A172 (cell line): ENCODE data around the gene TMEM187. TPM values are rescaled to one million over a fixed set of nuclear protein-coding genes. Genes with fewer than 3 reads are reported as not detected.

Source experiments
- DNase-seq: peaks from one replicate; pipeline ENCODE4 v3.0.0-alpha.2; 2015; ENCODE audit warnings: low spot score
- total RNA-seq: library from RNA; depleted of rRNA; stranded (reverse); fragments of >200 nt; shearing (Covaris generic); gene quantifications from 2 replicates; pipeline ENCODE4 v1.2.3, GENCODE V29; 2014

TMEM187 gene
- total RNA-seq, 1 experiment from 2014 or later = 9.6 TPM

DNA sequence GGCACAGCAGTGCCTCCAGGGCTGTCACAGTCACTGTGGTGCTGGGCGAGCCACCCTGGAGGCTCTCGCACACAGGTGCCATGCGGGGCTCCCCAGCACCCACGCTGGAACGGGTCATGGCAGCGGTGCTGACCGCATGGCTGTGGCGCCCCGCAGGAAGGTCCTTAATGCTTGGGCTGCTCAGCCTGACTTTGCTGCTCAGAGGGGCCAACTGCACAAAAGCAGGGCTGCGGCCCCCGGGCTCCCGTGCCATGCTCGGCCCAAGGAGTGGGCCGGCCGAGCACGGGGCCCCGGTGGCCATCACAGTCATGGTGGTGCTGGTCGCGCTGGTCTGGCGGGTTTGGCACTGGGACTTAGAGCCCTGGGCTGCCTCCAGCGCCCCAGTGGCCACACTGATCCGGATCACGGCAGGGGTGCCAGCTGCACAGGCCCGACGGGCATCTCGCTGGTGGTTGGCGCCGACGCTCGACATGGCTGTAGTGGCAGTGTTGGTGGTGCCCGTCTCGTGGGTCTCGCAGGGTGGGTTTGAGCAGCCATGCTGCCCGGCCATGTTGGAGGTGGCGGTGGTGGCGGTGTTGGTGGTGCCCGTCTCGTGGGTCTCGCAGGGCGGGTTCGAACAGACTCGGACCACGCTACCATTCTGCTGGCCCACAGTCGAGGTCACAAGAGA lies 17.9 kb upstream of the TMEM187 start:
- DNase-seq = no peak

DNA sequence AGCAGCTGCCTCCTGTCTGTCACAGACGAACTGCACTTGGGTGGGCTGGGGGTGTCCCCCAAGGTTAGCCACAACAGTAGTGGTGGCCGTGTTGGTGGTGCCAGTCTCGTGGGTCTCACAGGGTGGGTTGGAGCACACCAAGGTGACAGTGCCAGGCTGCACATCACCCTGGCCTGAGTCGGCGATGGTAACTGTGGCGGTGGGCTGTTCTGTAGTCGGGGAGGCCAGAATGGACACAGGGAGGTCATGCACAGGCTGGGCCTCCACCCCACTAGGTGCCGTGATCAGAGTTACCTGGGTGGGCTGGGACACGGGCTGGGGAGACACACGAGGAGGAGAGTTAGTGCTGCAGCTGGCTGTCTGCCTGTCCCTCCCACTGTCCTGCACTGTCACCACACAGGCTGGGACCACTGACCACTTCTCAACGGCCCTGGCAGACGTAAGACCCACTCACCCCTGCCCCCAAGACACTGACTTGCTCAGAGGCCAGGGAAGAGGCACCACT lies 17.3 kb upstream of the TMEM187 start:
- no peak for DNase-seq

DNA sequence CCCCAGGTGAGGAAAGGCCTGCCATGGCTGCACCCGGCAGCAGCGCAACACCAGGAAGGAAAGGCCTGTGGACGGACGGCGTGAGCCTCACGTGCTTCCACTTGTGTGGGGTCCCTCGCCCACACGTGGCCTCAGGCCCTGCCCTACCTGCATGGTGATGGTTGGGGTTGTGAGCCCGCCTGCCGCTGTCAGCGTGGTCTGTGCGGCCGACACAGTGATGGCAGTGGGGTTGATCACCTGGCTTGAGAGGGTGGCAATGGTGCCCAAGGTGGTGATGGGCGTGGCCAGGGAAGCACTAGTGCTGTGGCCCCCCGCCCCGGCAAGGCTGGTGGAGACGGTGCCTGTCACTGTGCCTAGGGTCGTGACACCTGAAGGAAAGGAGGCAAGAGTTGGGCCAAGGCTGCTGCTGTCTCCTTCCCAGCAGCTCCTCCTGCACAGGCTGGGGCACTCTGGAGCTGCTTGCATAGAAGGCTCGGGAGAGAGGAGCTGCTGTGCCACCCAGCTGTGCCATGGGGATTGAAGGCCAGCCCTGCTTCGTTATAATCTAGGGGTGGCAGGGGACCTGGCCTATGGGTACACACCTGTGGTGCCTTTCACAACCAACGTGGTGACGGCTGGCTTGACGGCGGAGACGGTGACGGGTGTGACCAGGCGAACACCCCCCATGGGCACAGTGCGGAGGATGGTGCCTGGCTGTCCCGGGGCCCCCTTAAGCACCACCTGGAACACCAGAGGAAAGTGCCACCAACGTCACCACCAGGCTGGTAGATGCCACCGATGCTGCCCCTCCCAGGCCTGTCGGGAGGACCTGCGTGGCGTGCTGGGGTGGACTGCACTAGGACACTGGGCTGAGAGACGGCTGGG lies 16.3 kb upstream of the TMEM187 start:
- no peak for DNase-seq

DNA sequence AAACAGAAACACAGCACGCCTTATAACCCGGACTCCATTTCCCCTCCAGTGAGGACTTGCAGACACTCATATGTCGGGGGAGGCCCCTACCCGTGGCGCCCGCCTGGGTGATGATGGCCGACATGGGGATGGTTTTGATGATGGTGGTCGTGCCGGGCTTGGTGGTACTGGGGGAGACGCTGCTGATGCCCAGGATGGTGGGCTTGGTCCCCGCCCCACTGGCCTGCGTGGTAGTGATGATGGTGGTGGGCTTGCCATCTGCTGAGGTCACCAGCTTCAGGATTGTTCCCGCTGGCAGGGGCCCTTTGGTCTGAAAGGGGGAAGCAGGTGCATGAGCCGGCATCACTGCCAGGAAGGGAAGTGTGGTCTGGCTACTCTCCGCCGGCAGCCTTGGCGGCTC lies 15.3 kb upstream of the TMEM187 start:
- DNase-seq = no peak

DNA sequence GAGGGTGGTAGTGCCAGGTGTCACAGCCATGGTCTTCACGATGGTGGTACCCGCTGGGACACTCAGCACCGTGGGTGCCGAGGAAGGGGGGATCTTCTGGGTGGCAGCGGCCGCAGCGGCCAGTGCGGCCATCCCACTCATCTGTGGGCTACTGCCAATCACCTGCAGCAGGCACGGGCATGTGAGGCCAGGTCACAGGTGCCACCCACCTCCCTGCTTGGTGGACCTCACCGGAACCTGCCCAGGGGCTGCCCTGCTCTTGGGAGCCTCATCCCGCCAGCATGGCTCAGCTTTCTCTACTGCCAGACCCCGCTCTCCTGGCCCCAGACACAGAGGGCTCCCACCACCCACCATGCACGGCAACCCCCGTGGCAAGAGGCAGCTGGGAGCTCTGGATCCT lies 13.9 kb upstream of the TMEM187 start:
- no peak for DNase-seq

DNA sequence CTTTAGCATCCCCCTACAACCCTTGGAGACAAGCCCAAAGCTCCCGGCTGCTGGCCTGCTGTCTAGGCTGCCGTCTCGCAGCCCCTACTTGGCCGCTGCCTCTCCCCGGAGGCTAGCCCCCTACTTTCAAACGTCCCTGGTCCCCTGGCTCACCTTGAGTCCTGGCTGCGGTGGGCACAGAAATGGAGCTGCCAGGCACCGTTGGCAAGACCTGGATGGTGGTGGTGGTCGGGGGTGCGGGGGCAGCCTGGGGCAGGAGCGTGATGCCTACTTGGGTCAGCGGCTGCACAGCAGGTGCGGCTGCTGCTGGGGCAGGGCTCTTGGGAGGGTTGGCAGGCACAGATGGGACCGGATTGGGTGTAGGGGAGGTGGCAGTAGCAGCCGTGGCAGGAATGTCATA lies 12.9 kb upstream of the TMEM187 start:
- no peak for DNase-seq

DNA sequence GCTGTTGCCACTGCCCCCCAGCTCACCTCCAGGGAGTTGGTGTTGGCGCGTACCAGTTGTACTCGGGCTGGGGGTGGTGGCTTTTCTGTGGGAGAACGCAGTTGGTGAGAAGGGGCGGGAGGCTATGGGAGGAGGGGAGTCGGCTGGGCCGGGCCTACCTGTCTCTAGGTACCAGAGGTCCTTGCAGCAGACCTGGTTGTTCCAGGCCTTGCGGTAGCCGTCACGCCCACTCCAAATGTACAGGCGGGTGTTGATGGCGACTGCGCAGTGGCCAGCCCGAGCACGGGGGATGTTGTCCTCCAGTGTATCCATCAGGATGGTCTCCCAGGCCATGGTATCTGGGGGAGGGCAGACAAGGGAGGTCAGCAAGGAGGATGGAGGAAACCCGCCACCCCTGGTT lies 12.5 kb upstream of the TMEM187 start:
- no peak for DNase-seq

DNA sequence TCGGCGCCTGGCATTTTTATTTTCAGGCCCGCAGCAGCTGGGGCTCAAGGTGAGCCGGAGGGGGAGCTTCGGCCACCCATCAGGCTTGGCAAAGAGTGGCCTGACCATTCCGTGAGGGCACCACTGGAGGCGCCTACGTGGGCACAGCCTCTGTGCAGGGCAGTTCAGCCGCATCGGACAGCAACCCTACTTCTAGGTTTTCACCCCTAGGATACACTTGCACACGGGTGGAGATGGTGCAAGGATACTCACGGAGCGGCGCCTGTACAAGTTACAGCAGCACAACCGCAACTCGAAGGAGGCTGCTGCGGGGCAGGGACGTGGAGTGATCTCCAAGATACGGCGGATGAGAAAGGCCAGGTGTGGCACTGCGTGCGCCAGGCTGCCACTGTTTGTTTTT lies 11.8 kb upstream of the TMEM187 start:
- DNase-seq = no peak

DNA sequence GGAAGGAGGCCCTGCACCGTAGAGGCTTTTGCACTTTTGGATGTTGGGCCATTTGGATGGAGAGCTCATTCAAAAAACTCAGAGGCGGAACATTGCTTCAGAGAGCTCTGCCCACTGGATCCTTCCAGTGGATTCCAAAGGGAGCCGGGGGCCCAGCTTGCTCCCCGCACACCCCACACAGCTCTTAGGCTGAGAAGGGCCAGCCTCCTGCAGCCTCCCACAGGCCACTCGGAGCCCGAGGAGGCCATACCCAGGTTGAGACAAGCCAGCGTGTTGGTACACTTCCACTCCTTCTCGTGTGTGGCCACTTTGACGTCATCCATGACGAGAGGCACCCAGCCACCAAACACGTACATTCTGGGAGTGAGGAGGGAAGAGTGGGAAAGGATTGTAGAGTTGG lies 11.3 kb upstream of the TMEM187 start:
- DNase-seq = no peak

DNA sequence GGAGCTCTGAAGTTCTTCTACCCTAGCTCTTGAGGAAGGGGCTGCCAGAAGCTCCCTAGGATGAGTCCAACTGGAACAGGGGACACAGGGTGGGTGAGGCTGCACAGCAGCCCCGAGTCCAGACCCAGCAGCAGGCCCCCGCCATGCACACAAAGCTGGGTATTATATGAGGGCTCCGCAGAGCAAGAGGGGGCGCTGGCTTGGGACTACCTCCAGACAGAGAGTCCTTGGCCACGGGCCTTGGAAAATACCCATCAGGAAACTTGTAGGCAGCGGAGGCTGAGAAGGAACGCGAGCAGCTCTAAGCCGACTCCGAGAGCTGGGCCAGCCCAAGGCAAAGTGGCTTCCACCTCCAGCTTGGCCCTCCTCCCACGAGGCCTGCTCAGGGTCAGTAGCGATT lies 9.0 kb upstream of the TMEM187 start:
- no peak for DNase-seq

DNA sequence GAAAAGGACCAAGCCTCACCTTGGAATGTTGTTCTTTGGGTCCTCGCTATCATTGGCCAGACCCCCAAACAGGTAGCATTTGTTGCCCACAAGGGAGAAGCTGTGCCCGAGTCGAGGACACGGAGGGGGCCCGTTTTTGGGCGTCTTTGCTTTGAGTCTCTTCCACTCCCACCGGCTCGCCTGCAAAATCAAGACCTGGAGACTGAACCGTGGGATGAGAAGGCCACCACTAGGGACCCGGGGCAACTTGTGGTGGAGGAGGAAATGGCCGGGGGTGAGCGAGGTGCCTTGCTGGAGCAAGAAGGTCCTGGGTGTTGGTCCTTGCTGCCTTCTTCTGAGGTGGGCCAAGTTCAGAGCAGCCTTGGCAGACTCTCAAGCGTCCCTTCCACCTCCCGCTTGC lies 8.4 kb upstream of the TMEM187 start:
- no peak for DNase-seq

DNA sequence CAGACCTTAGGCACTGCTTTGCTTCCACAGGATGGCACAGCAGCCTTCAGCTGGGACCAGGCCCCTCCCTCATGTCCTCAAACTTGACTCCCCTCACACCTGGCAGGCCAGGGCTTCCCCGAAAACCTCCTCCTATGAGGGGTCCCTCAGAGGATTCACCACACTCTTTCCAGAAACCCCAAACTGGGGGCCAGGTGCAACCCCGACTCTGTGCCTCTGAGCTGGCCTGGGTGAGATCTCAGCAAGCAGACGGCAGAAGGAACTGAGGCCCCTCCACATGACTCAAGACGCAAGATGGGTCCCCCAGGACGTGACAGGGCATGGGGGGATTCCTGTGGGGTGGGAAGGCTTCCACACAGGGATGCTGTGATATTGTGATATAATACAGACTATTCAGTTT lies 7.1 kb upstream of the TMEM187 start:
- DNase-seq = no peak

DNA sequence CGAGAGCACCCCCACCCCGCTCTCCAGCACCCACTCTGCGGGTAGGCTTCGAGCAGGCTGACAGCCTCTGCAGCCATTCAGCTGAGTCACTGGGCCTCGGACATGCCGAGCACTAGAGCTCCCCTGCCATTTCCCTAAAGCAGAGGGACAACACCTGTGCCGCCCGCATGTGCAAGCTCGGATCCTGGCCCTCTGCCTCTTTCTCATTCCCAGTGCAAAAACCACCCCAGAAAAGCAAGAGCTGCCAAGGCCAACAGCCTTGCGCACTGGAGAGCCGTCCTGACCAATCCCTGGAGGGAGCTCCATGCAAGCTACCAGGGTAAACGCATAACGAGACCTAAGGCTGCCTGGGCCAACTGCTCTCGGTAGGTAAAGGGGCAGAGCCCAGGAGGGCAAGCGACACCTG lies 6.3 kb upstream of the TMEM187 start:
- no peak for DNase-seq

DNA sequence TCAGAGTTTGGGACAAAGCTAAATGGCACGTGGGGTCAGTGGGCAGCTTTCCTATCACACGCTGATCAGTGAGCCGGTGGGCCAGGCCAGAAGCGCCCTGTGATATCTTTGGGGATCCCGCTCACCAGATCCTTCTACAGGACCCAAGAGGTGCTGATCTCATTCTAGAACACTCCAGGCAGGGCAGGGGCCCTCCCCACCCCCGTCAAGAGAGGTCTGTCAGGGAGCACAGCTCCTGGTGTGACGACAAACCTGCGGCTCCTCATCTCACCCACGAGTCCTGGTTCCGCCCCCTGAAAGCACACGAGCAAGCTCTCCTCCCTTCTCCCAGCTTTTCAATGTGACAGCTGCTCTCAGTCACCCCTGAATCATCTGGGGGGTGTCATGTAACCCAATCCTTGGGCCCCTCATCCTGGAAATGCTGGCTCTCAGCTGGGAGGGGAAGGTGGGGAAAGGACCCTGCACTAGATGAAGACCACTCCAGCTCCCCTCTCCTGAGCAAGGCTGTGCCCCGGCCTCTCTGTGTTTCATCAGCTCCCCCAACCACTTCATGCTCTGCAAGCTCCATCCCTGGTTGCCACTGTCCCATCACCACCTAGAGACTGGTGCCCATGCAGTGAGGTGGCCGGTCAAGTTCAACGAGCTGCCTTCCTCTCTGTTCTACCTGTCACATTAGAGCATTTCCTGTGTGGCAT lies 5.6 kb upstream of the TMEM187 start:
- no peak for DNase-seq

DNA sequence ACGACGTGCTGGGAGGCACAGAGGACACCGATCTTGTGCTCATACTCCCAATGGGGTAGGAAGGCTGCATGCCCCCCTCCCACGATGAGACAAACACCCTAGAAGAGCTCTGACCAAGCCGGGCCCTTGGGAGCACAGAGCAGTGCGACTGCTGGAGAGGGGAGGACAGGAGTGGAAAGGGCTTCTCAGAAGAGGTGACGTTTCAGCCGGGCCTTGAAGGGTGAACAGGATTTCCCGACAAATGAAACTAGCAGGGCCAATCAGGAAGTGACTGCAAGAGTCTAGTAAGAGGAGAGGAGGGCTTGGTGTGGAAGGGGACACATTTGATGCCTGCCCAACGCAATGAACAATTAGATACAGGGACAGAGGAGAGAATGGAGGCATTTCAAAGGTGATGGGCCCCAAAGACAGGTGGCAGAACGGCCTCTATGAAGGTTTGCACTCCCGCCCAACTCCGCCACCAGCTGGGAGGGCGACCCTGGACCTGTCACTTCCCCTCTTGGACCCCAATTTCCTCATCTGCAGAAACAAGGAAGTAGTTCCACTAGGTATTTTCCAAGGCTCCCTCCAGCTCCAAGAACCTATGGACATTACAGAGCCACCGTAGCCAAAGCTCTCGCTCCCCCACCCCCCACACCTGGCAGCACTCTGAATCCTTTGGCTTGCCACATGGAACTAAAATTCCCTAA lies 4.9 kb upstream of the TMEM187 start:
- DNase-seq = no peak

DNA sequence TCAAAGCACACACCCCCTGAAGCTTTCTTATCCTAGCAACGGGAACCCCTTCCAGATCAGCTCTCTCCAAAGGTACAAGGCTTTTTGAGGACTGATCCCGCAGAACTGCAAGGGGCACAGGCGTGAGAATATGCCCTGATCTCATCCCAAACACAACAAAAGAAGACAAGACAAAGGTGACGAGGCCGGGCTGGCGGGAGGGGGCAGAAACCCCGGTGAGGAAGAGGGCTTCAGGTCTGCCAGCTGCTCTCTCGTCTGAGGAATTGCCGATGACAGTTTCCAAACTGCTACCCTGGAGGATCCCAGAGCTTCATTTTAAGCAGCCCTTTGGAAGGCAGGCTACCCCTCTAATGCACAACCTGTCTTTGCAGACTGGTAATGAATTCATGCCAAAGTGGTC lies 4.3 kb upstream of the TMEM187 start:
- DNase-seq = no peak

DNA sequence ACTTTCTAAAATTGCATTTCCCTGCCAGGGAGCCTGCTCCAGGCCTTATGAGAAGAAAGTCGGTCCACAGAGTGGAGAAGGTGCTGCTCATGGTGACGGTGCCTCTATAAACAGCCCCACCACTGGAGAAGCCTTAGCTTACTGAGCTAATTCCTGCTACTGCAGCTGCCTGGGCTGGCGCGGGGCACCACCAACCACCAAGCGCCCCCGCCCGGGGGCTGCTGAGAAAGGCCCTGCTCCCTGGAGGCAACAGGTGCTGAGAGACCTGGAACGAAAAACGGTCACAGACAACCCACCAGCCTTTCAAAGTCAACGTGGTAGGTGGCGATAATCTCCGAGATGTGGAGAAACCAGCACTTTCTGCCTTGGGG lies 3.8 kb upstream of the TMEM187 start:
- no peak for DNase-seq

DNA sequence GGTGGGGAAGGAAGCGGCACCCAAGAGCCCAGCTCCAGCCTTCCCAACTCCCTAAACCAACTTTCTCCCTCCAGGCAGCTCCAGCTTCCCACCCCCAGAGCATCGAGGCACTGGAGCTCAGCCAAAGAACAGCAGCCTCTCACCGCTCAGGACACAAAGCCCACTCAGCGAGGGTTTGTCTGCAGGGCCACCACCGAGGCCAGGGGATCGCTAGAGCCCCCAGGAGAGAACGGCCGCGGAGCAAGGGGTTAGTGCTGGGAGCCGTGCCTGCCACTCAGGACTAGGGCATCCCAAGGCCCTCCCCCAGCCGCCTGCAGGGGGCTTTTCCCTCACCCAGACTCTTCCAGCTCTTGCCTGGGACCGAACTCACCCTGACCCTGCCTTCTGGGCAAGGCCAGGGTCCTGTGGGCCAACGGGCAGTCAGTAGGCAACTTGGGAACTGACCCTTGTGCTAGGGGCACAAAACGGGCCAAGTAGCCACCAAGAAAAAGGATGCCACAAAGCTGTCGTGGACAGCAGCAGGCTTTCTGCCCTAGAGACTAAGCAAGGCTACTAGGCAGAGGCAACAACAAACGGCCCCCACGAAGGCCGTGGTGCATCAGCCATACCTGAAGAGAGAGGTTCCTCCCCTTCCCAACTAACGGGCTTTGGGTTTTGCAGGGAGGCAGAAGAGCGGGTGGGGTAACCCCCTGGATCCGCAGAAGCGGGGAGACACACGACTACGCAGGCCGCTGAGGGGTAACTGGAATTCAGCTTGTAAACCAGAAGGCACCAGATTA lies 3.2 kb upstream of the TMEM187 start:
- no peak for DNase-seq

DNA sequence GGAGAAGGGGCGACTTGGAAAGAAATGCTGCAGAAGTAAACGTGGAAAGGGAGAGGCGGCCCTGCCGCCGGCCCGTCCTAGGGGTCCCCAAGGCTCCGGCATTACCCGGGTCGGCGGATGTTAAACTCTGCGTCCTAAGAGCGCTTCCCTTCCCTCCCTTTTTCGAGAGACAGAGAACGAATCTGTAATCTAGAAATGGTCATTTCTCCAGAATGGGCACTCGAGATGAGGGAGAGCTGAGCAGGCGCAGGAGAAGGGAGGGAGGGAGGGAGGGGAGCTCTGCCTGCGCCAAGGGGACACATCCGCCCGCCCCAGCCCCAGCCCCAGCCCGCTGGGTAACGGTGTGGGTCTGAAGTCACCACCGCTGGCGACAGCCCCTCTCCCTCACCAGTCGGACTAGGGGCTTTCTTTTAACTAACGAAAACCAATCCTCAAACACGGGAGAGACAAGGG lies 2.6 kb upstream of the TMEM187 start:
- peak; percentile 38 for DNase-seq

DNA sequence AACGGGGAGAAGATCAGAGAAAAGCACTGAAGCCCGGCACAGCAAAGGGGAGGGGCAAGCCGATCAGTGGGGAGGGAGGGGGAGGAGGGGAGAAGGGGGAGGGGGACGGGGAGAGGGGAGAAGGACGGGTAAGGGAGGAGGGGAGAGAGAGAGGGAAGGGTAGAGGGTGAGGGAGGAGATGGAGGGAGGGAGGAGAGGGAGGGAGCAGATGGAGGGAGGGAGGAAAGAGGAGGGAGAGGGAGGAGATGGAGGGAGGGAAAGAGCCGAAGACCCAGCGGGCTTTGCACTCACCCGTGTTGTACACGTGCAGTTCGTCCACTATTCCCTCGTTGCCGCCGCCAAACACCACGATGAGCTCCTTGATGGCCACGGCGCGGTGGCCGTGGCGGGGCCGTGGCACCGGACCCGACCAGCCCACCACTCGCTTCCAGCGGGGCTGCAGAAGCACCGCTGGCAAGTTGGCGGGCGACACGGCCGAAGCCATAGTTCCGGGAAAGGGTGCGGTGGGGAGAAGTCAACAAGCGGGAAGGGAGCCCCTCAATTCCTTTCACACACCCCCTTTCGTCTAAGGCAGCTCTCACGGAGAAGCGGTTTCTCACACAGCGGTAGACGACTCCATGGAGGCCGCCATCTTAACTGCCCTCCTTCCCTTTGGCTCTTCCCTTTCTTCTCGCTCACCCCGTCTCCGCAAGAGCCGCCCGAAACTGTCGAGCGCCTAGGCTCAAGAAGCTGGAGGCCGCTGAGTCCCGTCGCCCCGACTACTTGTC lies 2.0 kb upstream of the TMEM187 start:
- DNase-seq = peak; percentile 82

DNA sequence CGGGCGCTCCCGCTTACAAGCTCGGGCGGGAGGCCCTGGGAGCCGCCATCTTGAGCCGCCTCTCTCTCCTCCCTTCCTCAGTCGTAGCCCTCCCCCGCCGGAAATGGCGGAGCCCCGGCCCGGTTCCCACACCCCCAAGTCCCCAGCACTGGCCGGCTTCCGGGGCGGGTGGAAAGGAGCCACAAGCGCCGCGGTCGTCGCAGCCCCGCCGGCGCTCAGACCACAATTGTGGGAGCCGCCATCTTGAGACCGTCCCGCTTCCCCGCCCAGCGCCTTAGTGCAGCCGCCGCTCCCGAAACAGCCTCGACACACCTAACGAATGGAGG lies 1.5 kb upstream of the TMEM187 start:
- peak; percentile 82 for DNase-seq
